Sciatic nerve (tissue), 2 donors: ENCODE measurements around the gene CIDEC. TPM values are rescaled to one million over a fixed set of nuclear protein-coding genes. Genes with fewer than 3 reads are reported as not detected.
"Not testable (repeated sequence)": the region's sequence is repeated elsewhere in the genome, so short reads cannot be mapped to it uniquely, and the experiment has no call there.

Experiments used
- ATAC-seq: fragments of 200-7000 bp; cut with Tn5 transposase; one replicate; pipeline ENCODE4 v1.9.1; 2020; ENCODE audit warnings: mild to moderate bottlenecking, moderate library complexity
- DNase-seq: peaks from one replicate; pipeline ENCODE4 v3.0.0-alpha.2; 2020; ENCODE audit warnings: low spot score
- intact Hi-C: fragments of 100-400 bp; cut with DNase I; formaldehyde crosslinking; loops from one replicate; pipeline ENCODE4 v1.14.2; 2022
- total RNA-seq: library from RNA; stranded (reverse); fragmentation: NEBNext Ultra II Directional; extraction: Animal tissue kit (Norgen Biotek cat#: 25700); gene quantifications from one replicate; pipeline ENCODE4 v1.2.1, GENCODE V29; 2021
- donor health status: DM: no; HTN: no; CAD: no.
- donor health status: DM: no; HTN: no; CAD: no.

CIDEC gene
- total RNA-seq, 1 donor from 2014 or later = 13.6 TPM

GRCh38 chr3:9859530-9860025 is 20.5 kb downstream of the CIDEC start:
- ATAC-seq (no peak), DNase-seq (no peak)
- intact Hi-C loops = no loop called here

DNA sequence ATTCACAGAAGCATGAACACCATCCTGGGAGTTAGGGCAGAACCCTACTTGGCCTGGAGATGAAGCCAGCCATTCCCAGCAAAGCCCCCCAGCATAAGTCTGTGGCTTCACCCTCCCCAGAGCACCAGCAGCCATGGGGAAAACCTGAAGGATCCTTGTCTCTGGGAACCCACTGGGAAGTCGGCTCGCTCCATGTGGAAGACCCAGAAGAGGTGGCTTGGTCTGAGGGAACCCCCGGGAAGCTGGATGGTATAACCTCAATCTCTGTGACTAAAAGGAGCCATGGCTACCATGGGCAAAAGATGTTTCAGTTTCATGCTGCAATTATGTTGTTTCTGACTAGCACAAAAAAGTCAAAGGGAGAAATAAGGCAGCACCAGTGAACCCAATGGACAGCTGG is 24.5 kb downstream of the CIDEC start:
- intact Hi-C loops = no loop called here
- DNase-seq (no peak), ATAC-seq (no peak)

- intact Hi-C loops, ATAC-seq, DNase-seq: not testable (repeated sequence)
Observed at GRCh38 chr3:9854291-9854940, 25.6 kb downstream of the CIDEC start.

GRCh38 chr3:9852528-9852927 is 27.5 kb downstream of the CIDEC start:
- intact Hi-C loops = no loop called here
- DNase-seq = no peak
- no peak for ATAC-seq

DNA sequence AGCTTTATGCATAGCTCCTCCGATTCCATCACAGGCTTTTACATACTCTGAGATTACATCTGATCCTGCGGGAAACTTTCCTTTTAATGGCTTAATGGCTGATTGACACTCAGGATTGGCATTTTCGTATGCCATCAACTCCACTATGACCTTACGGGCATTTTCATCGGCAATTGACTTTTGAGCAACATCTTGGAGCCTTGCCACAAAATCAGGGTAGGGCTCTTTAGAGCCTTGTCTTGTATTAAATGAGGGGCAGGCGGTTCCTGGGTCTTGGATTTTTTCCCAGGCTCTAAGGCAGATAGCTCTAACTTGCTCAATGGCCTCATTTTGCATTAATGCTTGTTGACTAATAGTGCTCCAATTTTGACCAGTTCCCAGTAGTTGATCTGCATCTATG is 28.1 kb downstream of the CIDEC start:
- intact Hi-C loops, ATAC-seq, DNase-seq: not testable (repeated sequence)

GRCh38 chr3:9851383-9851782 is 28.7 kb downstream of the CIDEC start:
- intact Hi-C loops, DNase-seq, ATAC-seq: not testable (repeated sequence)

GRCh38 chr3:9848860-9849259 is 31.2 kb downstream of the CIDEC start:
- DNase-seq, ATAC-seq: not testable (repeated sequence)
- intact Hi-C loops = loop anchor here (10.0 kb wide), 1 partner anchor 66 kb away; the partner anchor contains the start of gene IL17RC

DNA sequence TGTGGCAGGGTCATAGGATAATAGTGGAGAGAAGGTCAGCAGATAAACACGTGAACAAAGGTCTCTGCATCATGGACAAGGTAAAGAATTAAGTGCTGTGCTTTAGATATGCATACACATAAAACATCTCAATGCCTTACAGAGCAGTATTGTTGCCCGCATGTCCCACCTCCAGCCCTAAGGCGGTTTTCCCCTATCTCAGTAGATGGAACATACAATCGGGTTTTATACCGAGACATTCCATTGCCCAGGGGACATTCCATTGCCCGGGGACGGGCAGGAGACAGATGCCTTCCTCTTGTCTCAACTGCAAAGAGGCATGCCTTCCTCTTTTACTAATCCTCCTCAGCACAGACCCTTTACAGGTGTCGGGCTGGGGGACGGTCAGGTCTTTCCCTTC is 32.2 kb downstream of the CIDEC start:
- not testable (repeated sequence) for DNase-seq, ATAC-seq
- intact Hi-C loops = loop anchor here (10.0 kb wide), 1 partner anchor 67 kb away; the partner anchor contains the start of gene IL17RC

- intact Hi-C loops = loop anchor here (10.0 kb wide), 1 partner anchor 68 kb away; the partner anchor contains the start of gene IL17RC
- DNase-seq (no peak), ATAC-seq (no peak)
Observed at GRCh38 chr3:9846931-9847488, 33.0 kb downstream of the CIDEC start.

- DNase-seq (no peak), ATAC-seq (no peak)
- intact Hi-C loops = loop anchor here (10.0 kb wide), 1 partner anchor 69 kb away; the partner anchor contains the start of gene IL17RC
Observed at GRCh38 chr3:9846231-9846630, 33.8 kb downstream of the CIDEC start.

- peak; percentile 100 for ATAC-seq
- intact Hi-C loops = loop anchor here (10.0 kb wide), 1 partner anchor 71 kb away; the partner anchor contains the start of gene IL17RC
- peak; percentile 99 for DNase-seq
Observed at GRCh38 chr3:9843715-9844438, 36.2 kb downstream of the CIDEC start, which contains the start of gene RPUSD3. TSS of gene RPUSD3 (minus strand) at chr3:9844008. CDS start at chr3:9843990, 18 bp downstream.

GRCh38 chr3:9841015-9841414 is 39.0 kb downstream of the CIDEC start:
- intact Hi-C loops = loop anchor here (10.0 kb wide), 1 partner anchor 74 kb away; the partner anchor contains the start of gene IL17RC
- DNase-seq = no peak
- no peak for ATAC-seq

GRCh38 chr3:9838856-9839255 is 41.2 kb downstream of the CIDEC start:
- intact Hi-C loops = loop anchor here (2.0 kb wide), 1 partner anchor 38 kb away; no protein-coding TSS in a partner anchor
- no peak for ATAC-seq
- DNase-seq = no peak

DNA sequence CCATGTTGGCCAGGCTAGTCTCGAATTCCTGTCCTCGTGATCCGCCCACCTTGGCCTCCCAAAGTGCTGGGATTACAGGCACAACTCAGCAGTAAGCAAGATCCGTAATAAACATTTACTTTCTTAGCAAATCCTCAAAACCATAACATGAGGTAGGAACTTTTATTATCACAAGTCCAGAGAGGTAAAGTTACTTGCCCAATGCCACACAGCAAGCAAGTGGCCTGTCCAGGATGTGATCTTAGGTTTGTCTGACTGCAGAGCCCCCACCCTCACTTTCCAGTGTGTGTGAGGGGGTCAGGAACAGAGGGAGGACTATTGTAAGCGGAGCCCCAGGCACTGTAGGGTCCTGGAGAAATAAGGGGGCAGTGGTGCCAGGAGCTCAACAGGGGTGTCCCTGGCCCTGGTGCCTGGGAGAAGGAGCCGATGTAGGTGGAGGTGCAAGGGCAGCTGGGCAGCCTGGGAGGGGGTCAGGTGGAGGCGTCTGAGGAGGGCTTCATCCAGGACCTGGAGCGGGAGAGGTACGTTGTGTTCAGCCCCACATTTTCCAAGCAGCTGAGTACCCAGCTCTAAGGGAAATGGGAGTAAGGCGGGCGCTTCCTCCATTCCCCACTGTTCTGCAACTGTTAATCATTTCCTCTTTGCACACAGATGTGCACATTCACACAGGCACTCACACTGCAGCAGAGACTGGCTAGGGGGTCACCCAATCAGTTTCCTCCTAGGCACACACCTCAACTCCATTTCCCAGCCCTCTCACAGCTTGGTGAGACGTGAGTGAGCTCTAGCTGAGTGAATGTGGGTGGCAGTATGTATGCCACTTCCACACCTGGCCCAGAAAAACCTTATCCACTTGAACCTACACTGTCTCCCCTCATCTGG is 42.1 kb downstream of the CIDEC start:
- ATAC-seq (no peak), DNase-seq (no peak)
- intact Hi-C loops = loop anchor here (2.0 kb wide), 1 partner anchor 39 kb away; no protein-coding TSS in a partner anchor

DNA sequence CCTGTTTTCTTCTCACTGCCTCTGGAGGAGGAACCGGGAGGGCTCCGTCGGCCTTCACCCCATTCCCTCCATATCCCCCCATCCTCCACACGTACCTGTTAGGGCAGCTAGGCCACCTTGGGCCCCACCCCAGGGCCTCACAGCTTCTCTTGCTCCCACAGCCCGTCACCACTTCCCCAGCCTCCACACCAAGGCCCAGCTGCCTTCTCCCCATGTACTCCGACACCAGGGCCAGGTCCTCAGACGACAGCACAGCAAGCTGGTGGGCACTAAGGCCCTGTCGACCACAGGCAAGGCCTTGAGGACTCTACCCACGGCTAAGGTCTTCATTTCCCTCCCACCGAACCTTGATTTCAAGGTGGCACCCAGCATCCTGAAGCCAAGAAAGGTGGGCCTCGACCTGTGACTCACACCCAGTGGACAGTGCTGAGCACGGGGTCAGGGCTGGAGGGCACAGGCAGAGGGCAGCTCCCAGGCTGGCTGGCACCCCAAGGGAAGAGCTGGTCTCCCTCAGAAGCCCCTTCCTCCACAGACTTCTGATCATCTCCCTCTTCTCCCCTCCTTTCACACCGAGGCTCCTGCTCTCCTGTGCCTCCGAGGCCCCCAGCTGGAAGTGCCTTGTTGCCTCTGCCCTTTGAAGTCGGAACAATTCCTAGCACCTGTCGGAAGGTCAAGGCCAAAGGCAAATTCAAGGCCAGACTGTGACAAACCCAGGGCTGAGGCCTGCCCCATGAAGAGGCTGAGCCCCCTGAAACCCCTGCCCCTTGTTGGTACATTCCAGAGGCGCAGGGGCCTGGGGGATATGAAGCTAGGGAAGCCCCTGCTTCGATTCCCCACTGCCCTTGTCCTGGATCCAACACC is 45.3 kb downstream of the CIDEC start:
- ATAC-seq = peak; percentile 16
- DNase-seq = no peak
- intact Hi-C loops = no loop called here

GRCh38 chr3:9833078-9833477 is 47.0 kb downstream of the CIDEC start:
- intact Hi-C loops = no loop called here
- ATAC-seq (no peak), DNase-seq (no peak)

DNA sequence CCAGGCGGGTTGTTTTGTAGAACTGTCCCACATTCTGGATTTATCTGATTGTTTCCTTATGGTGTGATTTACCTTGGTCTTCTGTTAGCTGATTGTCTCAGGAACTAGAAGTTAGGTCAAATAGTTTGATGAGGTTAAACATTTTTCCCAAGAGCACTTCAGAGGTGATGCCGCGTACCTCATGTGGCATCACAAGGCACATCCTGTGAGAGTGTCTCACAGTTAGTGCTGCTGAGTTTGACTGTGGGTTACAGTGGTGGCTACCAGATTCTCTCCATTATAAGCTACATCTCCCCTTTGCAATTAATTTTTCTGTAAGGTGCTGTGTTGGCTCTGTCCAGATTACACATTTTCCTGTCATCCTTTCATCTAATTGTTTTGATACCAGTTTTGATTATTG is 48.8 kb downstream of the CIDEC start:
- DNase-seq (no peak), ATAC-seq (no peak)
- intact Hi-C loops = no loop called here
